ENCODE results near the gene CXXC1.
"Not testable (repeated sequence)": the region's sequence is repeated elsewhere in the genome, so short reads cannot be mapped to it uniquely, and the experiment has no call there.

Gene CXXC1

GRCh38 chr18:50262977-50263376 is 24.5 kb downstream of the CXXC1 start:
- Histone ChIP-seq H3K9me3 (ENCODE audit: severe bottlenecking) (peaks cover 2% of the 10 kb centered on the region), H3K27me3 (ENCODE audit: insufficient read depth, low read depth, severe bottlenecking) (no peaks in the 10 kb centered on the region), H3K4me3 (ENCODE audit: low read depth, low read length) (no peak overlapping the region), H3K36me3 (peaks cover 10% of the 10 kb centered on the region), H3K27ac (no peak overlapping the region)
- no peak for TF ChIP-seq CTCF (IDR thresholded peaks at IDR 0.05; ENCODE audit: low read depth, low read length)
- no peak for DNase-seq

- no peaks in the 10 kb centered on the region for H3K27me3 ChIP-seq (ENCODE audit: insufficient read depth, low read depth, severe bottlenecking)
- no peak for DNase-seq
- no peak for TF ChIP-seq CTCF (IDR thresholded peaks at IDR 0.05; ENCODE audit: low read depth, low read length)
- H3K36me3 ChIP-seq = no peaks in the 10 kb centered on the region
- H3K27ac ChIP-seq = no peak overlapping the region
- H3K9me3 ChIP-seq (ENCODE audit: severe bottlenecking) = peaks cover 8% of the 10 kb centered on the region
- H3K4me3 ChIP-seq (ENCODE audit: low read depth, low read length) = no peak overlapping the region
Observed at GRCh38 chr18:50250935-50251334, 36.6 kb downstream of the CXXC1 start.

GRCh38 chr18:50249576-50249975 is 37.9 kb downstream of the CXXC1 start:
- no peak overlapping the region for H3K4me3 ChIP-seq (ENCODE audit: low read depth, low read length)
- no peak for TF ChIP-seq CTCF (IDR thresholded peaks at IDR 0.05; ENCODE audit: low read depth, low read length)
- DNase-seq = no peak
- no peaks in the 10 kb centered on the region for H3K36me3 ChIP-seq
- H3K9me3 ChIP-seq (ENCODE audit: severe bottlenecking) = peaks cover 3% of the 10 kb centered on the region
- no peak overlapping the region for H3K27ac ChIP-seq
- no peaks in the 10 kb centered on the region for H3K27me3 ChIP-seq (ENCODE audit: insufficient read depth, low read depth, severe bottlenecking)

- TF ChIP-seq CTCF (IDR thresholded peaks at IDR 0.05; ENCODE audit: low read depth, low read length) = no peak
- H3K36me3 ChIP-seq = no peaks in the 10 kb centered on the region
- no peak overlapping the region for H3K27ac ChIP-seq
- H3K27me3 ChIP-seq (ENCODE audit: insufficient read depth, low read depth, severe bottlenecking) = no peaks in the 10 kb centered on the region
- DNase-seq = no peak
- H3K9me3 ChIP-seq (ENCODE audit: severe bottlenecking) = no peaks in the 10 kb centered on the region
- no peak overlapping the region for H3K4me3 ChIP-seq (ENCODE audit: low read depth, low read length)
Observed at GRCh38 chr18:50247561-50247960, 39.9 kb downstream of the CXXC1 start.

GRCh38 chr18:50241768-50242167 is 45.7 kb downstream of the CXXC1 start:
- H3K4me3 ChIP-seq (ENCODE audit: low read depth, low read length); H3K27ac ChIP-seq; H3K36me3 ChIP-seq: not testable (repeated sequence)

GRCh38 chr18:50240080-50240563 is 47.4 kb downstream of the CXXC1 start:
- TF ChIP-seq CTCF (IDR thresholded peaks at IDR 0.05; ENCODE audit: low read depth, low read length) = no peak
- Histone ChIP-seq H3K9me3 (ENCODE audit: severe bottlenecking) (peaks cover 9% of the 10 kb centered on the region), H3K36me3 (no peaks in the 10 kb centered on the region), H3K27ac (no peak overlapping the region), H3K4me3 (ENCODE audit: low read depth, low read length) (no peak overlapping the region), H3K27me3 (ENCODE audit: insufficient read depth, low read depth, severe bottlenecking) (no peaks in the 10 kb centered on the region)
- no peak for DNase-seq

More at GRCh38 chr18:50241768-50242167, 45.7 kb downstream of the CXXC1 start:
- DNase-seq; H3K27me3 ChIP-seq (ENCODE audit: insufficient read depth, low read depth, severe bottlenecking); H3K9me3 ChIP-seq (ENCODE audit: severe bottlenecking): not testable (repeated sequence)

All from WERI-Rb-1 (cell line).